Measurements from ENCODE around the gene FRMD4A. TPM values are rescaled to one million over a fixed set of nuclear protein-coding genes. Genes with fewer than 3 reads are reported as not detected.

The FRMD4A gene
- total and polyA plus RNA-seq, 11 donors, result 12.2 to 58.1 (median 28.1) TPM

DNA sequence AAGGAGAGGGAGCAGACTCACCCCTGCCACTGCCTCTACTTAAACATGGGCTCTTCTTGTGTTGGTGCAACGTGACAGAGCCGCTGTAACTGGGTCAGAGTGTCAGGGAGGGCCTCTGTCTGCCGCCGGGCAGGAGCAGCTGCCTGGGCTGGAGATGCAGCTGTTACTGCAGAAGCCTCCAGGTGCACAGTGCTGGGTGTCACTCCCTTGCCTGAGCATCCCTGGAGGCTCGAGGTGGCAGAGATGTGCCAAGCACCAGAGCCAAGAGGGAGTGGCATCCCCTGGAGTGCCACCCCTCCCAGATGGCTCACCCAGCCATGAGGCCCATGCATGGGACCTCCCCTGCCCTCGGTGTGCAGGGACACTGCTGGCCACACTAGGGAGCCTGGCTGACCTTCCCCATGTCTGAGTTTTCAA lies 598.3 kb downstream of the FRMD4A start:
- ATAC-seq, result peak in 1 of 4 donors; percentile 34
- TF ChIP-seq CTCF (IDR thresholded peaks at IDR 0.05) (no peak), POLR2A (IDR thresholded peaks at IDR 0.05) (no peak)
- WGBS, 4 donors, result 68 to 82% (median 75%) methylated on average over 3 to 6 of the region's 6 CpGs
- peaks cover 0 to 47% (median 13%) of the 10 kb centered on the region in 9 donors for H3K36me3 ChIP-seq
- H3K27me3 ChIP-seq, result no peaks in the 10 kb centered on the region
- H3K9me3 ChIP-seq, result no peaks in the 10 kb centered on the region
- DNase-seq, result no peak
- no peak overlapping the region for H3K4me3 ChIP-seq
- no peak overlapping the region for H3K27ac ChIP-seq
- H3K4me1 ChIP-seq, result no peaks in the 10 kb centered on the region
- intact Hi-C loops (cut with DNase I), result no loop called here

GRCh38 chr10:13731799-13732198 lies 598.9 kb downstream of the FRMD4A start:
- Histone ChIP-seq H3K4me1 (no peaks in the 10 kb centered on the region), H3K27ac (no peak overlapping the region), H3K9me3 (no peaks in the 10 kb centered on the region), H3K4me3 (no peak overlapping the region), H3K27me3 (no peaks in the 10 kb centered on the region), H3K36me3 (peaks cover 0 to 41% (median 13%) of the 10 kb centered on the region in 9 donors)
- no peak for TF ChIP-seq CTCF (IDR thresholded peaks at IDR 0.05)
- TF ChIP-seq POLR2A (IDR thresholded peaks at IDR 0.05), result no peak
- intact Hi-C loops (cut with DNase I), result no loop called here
- WGBS, 4 donors, result 85 to 94% (median 90%) methylated on average over 8 of the region's 8 CpGs
- ATAC-seq, result no peak
- no peak for DNase-seq

GRCh38 chr10:13730956-13731355 lies 599.8 kb downstream of the FRMD4A start:
- intact Hi-C loops (cut with DNase I), result no loop called here
- ATAC-seq (peak in 1 of 4 donors; percentile 16), DNase-seq (no peak)
- WGBS, 4 donors, result 72 to 88% (median 78%) methylated on average over 7 of the region's 7 CpGs
- Histone ChIP-seq H3K27ac (no peak overlapping the region), H3K27me3 (no peaks in the 10 kb centered on the region), H3K4me3 (no peak overlapping the region), H3K4me1 (no peaks in the 10 kb centered on the region), H3K9me3 (no peaks in the 10 kb centered on the region), H3K36me3 (peaks cover 0 to 38% (median 9%) of the 10 kb centered on the region in 9 donors)
- TF ChIP-seq CTCF (IDR thresholded peaks at IDR 0.05) (no peak), POLR2A (IDR thresholded peaks at IDR 0.05) (no peak)

GRCh38 chr10:13730306-13730652 lies 600.4 kb downstream of the FRMD4A start:
- DNase-seq, result no peak
- Histone ChIP-seq H3K4me3 (no peak overlapping the region), H3K27me3 (no peaks in the 10 kb centered on the region), H3K9me3 (no peaks in the 10 kb centered on the region), H3K36me3 (peaks cover 0 to 37% (median 9%) of the 10 kb centered on the region in 9 donors), H3K27ac (no peak overlapping the region), H3K4me1 (no peaks in the 10 kb centered on the region)
- ATAC-seq, result no peak
- 84 to 90% (median 89%) methylated on average over 10 of the region's 10 CpGs for WGBS, 4 donors
- TF ChIP-seq CTCF (IDR thresholded peaks at IDR 0.05), result no peak
- TF ChIP-seq POLR2A (IDR thresholded peaks at IDR 0.05), result no peak
- intact Hi-C loops (cut with DNase I), result no loop called here

Data from heart left ventricle (tissue), 16 donors.